DOHH2 (cell line): Measurements from ENCODE around the gene EXTL2.

Source experiments
- EZH2phosphoT487 ChIP-seq: fragments of 200-600 bp; sonication (generic); IDR thresholded peaks from 2 replicates; pipeline ENCODE4 v1.6.1; 2017; ENCODE audit warnings: borderline replicate concordance, mild to moderate bottlenecking, antibody characterized with exemption, low read length, moderate library complexity, mixed read lengths
- TF ChIP-seq, protein P1 (sequence below): fragments of 200-600 bp; sonication (generic); IDR thresholded peaks from one replicate; pipeline ENCODE4 v1.5.1; 2014; ENCODE audit warnings: antibody characterized with exemption, mild to moderate bottlenecking, low read depth, low read length; ENCODE audit not compliant: poor library complexity, severe bottlenecking

GRCh38 chr1:100847361-100848082, 47.1 kb downstream of the EXTL2 start:
- TF ChIP-seq, protein P1, sequence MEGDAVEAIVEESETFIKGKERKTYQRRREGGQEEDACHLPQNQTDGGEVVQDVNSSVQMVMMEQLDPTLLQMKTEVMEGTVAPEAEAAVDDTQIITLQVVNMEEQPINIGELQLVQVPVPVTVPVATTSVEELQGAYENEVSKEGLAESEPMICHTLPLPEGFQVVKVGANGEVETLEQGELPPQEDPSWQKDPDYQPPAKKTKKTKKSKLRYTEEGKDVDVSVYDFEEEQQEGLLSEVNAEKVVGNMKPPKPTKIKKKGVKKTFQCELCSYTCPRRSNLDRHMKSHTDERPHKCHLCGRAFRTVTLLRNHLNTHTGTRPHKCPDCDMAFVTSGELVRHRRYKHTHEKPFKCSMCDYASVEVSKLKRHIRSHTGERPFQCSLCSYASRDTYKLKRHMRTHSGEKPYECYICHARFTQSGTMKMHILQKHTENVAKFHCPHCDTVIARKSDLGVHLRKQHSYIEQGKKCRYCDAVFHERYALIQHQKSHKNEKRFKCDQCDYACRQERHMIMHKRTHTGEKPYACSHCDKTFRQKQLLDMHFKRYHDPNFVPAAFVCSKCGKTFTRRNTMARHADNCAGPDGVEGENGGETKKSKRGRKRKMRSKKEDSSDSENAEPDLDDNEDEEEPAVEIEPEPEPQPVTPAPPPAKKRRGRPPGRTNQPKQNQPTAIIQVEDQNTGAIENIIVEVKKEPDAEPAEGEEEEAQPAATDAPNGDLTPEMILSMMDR: no peak
- no peak for TF ChIP-seq EZH2phosphoT487
